Measurements from ENCODE around the gene GGCX.

Gene GGCX

DNA sequence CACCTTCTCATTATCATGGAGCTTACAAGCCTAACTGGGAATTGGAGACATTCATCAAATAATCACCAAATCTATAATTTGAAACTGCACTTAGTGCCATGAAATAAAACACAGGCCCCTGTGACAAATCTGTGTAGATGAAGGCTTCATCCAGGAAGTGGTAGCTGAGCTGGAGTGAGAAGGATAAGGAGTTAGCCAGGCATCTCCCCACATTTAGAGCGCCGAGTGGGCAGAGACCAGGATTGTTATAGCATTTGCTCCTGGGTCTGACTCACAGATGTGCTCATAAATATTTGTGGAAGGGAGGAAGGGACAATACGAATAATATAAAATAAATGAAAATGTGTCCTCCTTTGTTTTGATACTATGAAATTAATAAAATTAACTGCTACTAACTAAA is 24.8 kb downstream of the GGCX start:
- H3K79me2 ChIP-seq (ENCODE audit: insufficient read depth, low read length), result peaks cover 31% of the 10 kb centered on the region
- TF ChIP-seq, protein P1, sequence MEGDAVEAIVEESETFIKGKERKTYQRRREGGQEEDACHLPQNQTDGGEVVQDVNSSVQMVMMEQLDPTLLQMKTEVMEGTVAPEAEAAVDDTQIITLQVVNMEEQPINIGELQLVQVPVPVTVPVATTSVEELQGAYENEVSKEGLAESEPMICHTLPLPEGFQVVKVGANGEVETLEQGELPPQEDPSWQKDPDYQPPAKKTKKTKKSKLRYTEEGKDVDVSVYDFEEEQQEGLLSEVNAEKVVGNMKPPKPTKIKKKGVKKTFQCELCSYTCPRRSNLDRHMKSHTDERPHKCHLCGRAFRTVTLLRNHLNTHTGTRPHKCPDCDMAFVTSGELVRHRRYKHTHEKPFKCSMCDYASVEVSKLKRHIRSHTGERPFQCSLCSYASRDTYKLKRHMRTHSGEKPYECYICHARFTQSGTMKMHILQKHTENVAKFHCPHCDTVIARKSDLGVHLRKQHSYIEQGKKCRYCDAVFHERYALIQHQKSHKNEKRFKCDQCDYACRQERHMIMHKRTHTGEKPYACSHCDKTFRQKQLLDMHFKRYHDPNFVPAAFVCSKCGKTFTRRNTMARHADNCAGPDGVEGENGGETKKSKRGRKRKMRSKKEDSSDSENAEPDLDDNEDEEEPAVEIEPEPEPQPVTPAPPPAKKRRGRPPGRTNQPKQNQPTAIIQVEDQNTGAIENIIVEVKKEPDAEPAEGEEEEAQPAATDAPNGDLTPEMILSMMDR (IDR thresholded peaks at IDR 0.05; ENCODE audit: insufficient read depth, low read length, poor library complexity, severe bottlenecking), result no peak
- TF ChIP-seq EZH2phosphoT487 (conservative IDR thresholded peaks at IDR 0.05; ENCODE audit: low read length), result no peak
- H3K27me3 ChIP-seq (ENCODE audit: low read length), result no peaks in the 10 kb centered on the region
- H3F3A ChIP-seq (ENCODE audit: insufficient read depth), result peaks cover 27% of the 10 kb centered on the region
- H4K20me1 ChIP-seq (ENCODE audit: low read depth, low read length), result peaks cover 18% of the 10 kb centered on the region
- no peak overlapping the region for H3K4me3 ChIP-seq (ENCODE audit: insufficient read depth, low read length, poor library complexity, severe bottlenecking)
- H3K27ac ChIP-seq (ENCODE audit: low read depth, low read length), result no peak overlapping the region
- H2AFZ ChIP-seq (ENCODE audit: low read depth, low read length, severe bottlenecking), result no peak overlapping the region
- no peaks in the 10 kb centered on the region for H3K9me2 ChIP-seq (replicated peaks; ENCODE audit: insufficient read depth, low read length)
- H3K36me3 ChIP-seq (ENCODE audit: low read length), result peaks cover 18% of the 10 kb centered on the region
- no peak overlapping the region for H3K4me2 ChIP-seq (ENCODE audit: low read depth, low read length, poor library complexity, severe bottlenecking)
- H3K9me3 ChIP-seq (ENCODE audit: insufficient read depth, low read length), result no peaks in the 10 kb centered on the region
- H3K9ac ChIP-seq (ENCODE audit: low read length), result no peak overlapping the region

DNA sequence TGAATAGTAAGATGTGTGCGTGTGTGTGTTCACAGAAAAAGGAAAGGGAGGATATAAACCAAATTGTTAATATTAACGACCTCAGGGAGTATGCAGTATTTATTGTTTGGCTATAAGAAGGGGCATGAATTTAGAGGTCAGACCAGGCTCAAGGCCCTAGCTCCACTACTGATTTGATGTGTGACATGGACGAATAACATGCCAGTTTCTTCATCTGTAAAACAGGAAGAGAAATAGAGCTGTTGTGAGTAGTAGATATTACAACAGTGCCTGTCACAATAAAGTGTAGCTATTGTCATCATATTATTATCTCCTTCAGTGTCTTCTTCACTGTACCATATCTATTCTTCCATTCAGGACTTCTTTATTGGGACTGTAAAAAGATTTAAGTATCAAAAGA is 26.4 kb downstream of the GGCX start:
- no peak overlapping the region for H3K4me2 ChIP-seq (ENCODE audit: low read depth, low read length, poor library complexity, severe bottlenecking)
- H3K79me2 ChIP-seq (ENCODE audit: insufficient read depth, low read length), result peaks cover 15% of the 10 kb centered on the region
- peaks cover 2% of the 10 kb centered on the region; the same call in 1 of the 2 replicates for H4K20me1 ChIP-seq (ENCODE audit: low read depth, low read length)
- no peak overlapping the region for H3K4me3 ChIP-seq (ENCODE audit: insufficient read depth, low read length, poor library complexity, severe bottlenecking)
- TF ChIP-seq, protein P1 (IDR thresholded peaks at IDR 0.05; ENCODE audit: insufficient read depth, low read length, poor library complexity, severe bottlenecking), result no peak
- TF ChIP-seq EZH2phosphoT487 (conservative IDR thresholded peaks at IDR 0.05; ENCODE audit: low read length), result no peak
- no peaks in the 10 kb centered on the region for H3K9me3 ChIP-seq (ENCODE audit: insufficient read depth, low read length)
- no peak overlapping the region for H3K27ac ChIP-seq (ENCODE audit: low read depth, low read length)
- no peaks in the 10 kb centered on the region for H3K9me2 ChIP-seq (replicated peaks; ENCODE audit: insufficient read depth, low read length)
- peaks cover 11% of the 10 kb centered on the region for H3F3A ChIP-seq (ENCODE audit: insufficient read depth)
- no peak overlapping the region for H2AFZ ChIP-seq (ENCODE audit: low read depth, low read length, severe bottlenecking)
- no peaks in the 10 kb centered on the region for H3K27me3 ChIP-seq (ENCODE audit: low read length)
- peaks cover 2% of the 10 kb centered on the region; the same call in 1 of the 2 replicates for H3K36me3 ChIP-seq (ENCODE audit: low read length)
- H3K9ac ChIP-seq (ENCODE audit: low read length), result no peak overlapping the region

DNA sequence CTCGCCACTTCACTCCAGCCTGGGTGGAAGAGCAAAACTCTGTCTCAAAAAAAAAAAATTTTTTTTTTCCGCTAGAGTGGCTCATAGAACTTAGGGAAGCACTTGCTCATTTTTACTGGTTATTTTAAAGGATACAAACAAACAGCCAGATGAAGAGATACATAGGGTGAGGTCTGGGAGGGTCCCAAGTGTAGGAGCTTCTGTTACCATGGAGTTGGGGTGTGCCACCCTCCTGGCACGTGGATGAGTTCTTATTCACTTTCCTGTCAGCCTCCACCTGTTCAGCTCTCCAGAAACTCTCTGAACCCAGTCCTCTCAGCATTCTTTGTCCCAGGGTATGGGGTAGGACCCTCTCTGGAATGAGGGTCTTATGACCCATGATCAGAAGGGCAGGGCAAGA is 27.2 kb downstream of the GGCX start:
- Histone ChIP-seq H3K9me3 (ENCODE audit: insufficient read depth, low read length) (no peaks in the 10 kb centered on the region), H3K9me2 (replicated peaks; ENCODE audit: insufficient read depth, low read length) (no peaks in the 10 kb centered on the region), H3K36me3 (ENCODE audit: low read length) (no peaks in the 10 kb centered on the region), H3K27ac (ENCODE audit: low read depth, low read length) (no peak overlapping the region), H3K79me2 (ENCODE audit: insufficient read depth, low read length) (peaks cover 8% of the 10 kb centered on the region), H3K4me2 (ENCODE audit: low read depth, low read length, poor library complexity, severe bottlenecking) (no peak overlapping the region), H3K27me3 (ENCODE audit: low read length) (no peaks in the 10 kb centered on the region), H3K4me3 (ENCODE audit: insufficient read depth, low read length, poor library complexity, severe bottlenecking) (no peak overlapping the region), H2AFZ (ENCODE audit: low read depth, low read length, severe bottlenecking) (no peak overlapping the region), H3F3A (ENCODE audit: insufficient read depth) (peaks cover 9% of the 10 kb centered on the region; the same call in 1 of the 2 replicates), H3K9ac (ENCODE audit: low read length) (no peak overlapping the region), H4K20me1 (ENCODE audit: low read depth, low read length) (no peaks in the 10 kb centered on the region)
- TF ChIP-seq, protein P1 (IDR thresholded peaks at IDR 0.05; ENCODE audit: insufficient read depth, low read length, poor library complexity, severe bottlenecking), result no peak
- no peak for TF ChIP-seq EZH2phosphoT487 (conservative IDR thresholded peaks at IDR 0.05; ENCODE audit: low read length)

Measured in SU-DHL-6 (cell line).